Spleen (tissue), 11 donors: ENCODE measurements around the gene HYAL2. TPM values are rescaled to one million over a fixed set of nuclear protein-coding genes. Genes with fewer than 3 reads are reported as not detected.

Experiments used
- DNase-seq: peaks from one replicate; pipeline ENCODE4 v3.0.0-alpha.2; 2020
- H3K27ac ChIP-seq, 8 donors: fragments of 200-600 bp; sonication (generic) in 7 of 8; 1 replicate in 4 of 8; 2 replicates in 4 of 8; pipeline versions ENCODE4 v1.5.0 to v1.8.0; 2016 to 2021; ENCODE audit warnings: inconsistent platforms in 4 of 8, mild to moderate bottlenecking in 4 of 8, moderate library complexity in 1 of 8
- H3K27me3 ChIP-seq, 7 donors: fragments of 200-600 bp; sonication (generic) in 6 of 7; replicated peaks in 1 of 7; 1 replicate in 4 of 7; 2 replicates in 3 of 7; pipeline versions ENCODE4 v1.5.0 to v1.8.0; 2016 to 2021; ENCODE audit warnings: inconsistent platforms in 3 of 7, mild to moderate bottlenecking in 1 of 7
- H3K36me3 ChIP-seq, 6 donors: fragments of 200-600 bp; sonication (generic) in 5 of 6; 1 replicate in 4 of 6; 2 replicates in 2 of 6; pipeline versions ENCODE4 v1.5.0 to v1.8.0; 2016 to 2021; ENCODE audit warnings: inconsistent platforms in 2 of 6
- H3K4me1 ChIP-seq, 6 donors: fragments of 200-600 bp; sonication (generic) in 5 of 6; 1 replicate in 3 of 6; 2 replicates in 3 of 6; pipeline versions ENCODE4 v1.5.0 to v1.8.0; 2016 to 2021; ENCODE audit warnings: inconsistent platforms in 3 of 6
- H3K4me3 ChIP-seq, 8 donors: fragments of 200-600 bp; sonication (generic) in 7 of 8; 1 replicate in 4 of 8; 2 replicates in 4 of 8; pipeline versions ENCODE4 v1.5.0 to v1.8.0; 2016 to 2021; ENCODE audit warnings: inconsistent platforms in 4 of 8, mild to moderate bottlenecking in 4 of 8, moderate library complexity in 2 of 8
- H3K9me3 ChIP-seq, 8 donors: fragments of 200-600 bp; sonication (generic) in 7 of 8; 1 replicate in 4 of 8; 2 replicates in 4 of 8; pipeline versions ENCODE4 v1.5.0 to v1.8.0; 2016 to 2021; ENCODE audit warnings: inconsistent platforms in 4 of 8
- POLR2A ChIP-seq, 3 donors: fragments of 450-650 bp; IDR thresholded peaks; one replicate each; pipeline ENCODE4 v1.5.1; 2017; ENCODE audit warnings: antibody characterized with exemption in 3 of 3, mild to moderate bottlenecking in 1 of 3
- POLR2AphosphoS5 ChIP-seq, 3 donors: sonication (generic); formaldehyde crosslinking; IDR thresholded peaks; one replicate each; pipeline ENCODE4 v1.5.1; 2017; ENCODE audit warnings: antibody characterized with exemption in 3 of 3
- WGBS, 5 donors: extraction: QIAGEN DNeasy Blood & Tissue Kit in 3 of 5; methylation state at CpG; one replicate each; pipeline versions ENCODE4 v1.1.5 to v1.1.7; 2013 to 2018; 5-methylcytosine and 5-hydroxymethylcytosine counted together
- intact Hi-C: fragments of 100-400 bp; cut with DNase I; formaldehyde crosslinking; loops from one replicate; pipeline ENCODE4 v1.15.0; 2023; ENCODE audit warnings: low total_unique reads
- polyA plus RNA-seq, 3 donors: library from polyadenylated mRNA; stranded (reverse); fragments of 200-250 nt; gene quantifications; one replicate each; pipeline ENCODE4 v1.2.1, GENCODE V29; 2013
- total RNA-seq, 7 donors: library from RNA; depleted of rRNA in 3 of 7; stranded (reverse); fragments of >200 nt in 3 of 7; fragmentation: NEBNext Ultra II Directional in 4 of 7; extraction: Animal tissue kit (Norgen Biotek cat#: 25700) in 4 of 7; gene quantifications; one replicate each; pipeline versions ENCODE4 v1.1.0 to v1.2.1, GENCODE V29; 2016 to 2021
- TF ChIP-seq, protein P1 (sequence below), 11 experiments: fragments of 200-600 bp in 7 of 11; fragments of 450-650 bp in 4 of 11; sonication (generic) in 4 of 11; IDR thresholded peaks in 8 of 11; conservative IDR thresholded peaks in 3 of 11; 1 replicate in 7 of 11; 2 replicates in 4 of 11; pipeline versions ENCODE4 v1.4.0 to v1.8.0; 2016 to 2021; ENCODE audit warnings: antibody characterized with exemption in 11 of 11, inconsistent platforms in 4 of 11, mild to moderate bottlenecking in 1 of 11
- donor health status: healthy with polysubstance abuse.
- donor health status: DM: no; HTN: no; CAD: no; lungs with moderate emphysema.
- donor health status: DM: no; HTN: no; CAD: no.
- donor health status: Bipolar disorder and iron deficiency.
- donor health status: healthy.
- donor health status: DM: no; HTN: no; CAD: no.
- donor health status: DM: yes; HTN: yes; CAD: no.

HYAL2 gene
- total and polyA plus RNA-seq, 10 donors = 108 to 746 (median 322) TPM

DNA sequence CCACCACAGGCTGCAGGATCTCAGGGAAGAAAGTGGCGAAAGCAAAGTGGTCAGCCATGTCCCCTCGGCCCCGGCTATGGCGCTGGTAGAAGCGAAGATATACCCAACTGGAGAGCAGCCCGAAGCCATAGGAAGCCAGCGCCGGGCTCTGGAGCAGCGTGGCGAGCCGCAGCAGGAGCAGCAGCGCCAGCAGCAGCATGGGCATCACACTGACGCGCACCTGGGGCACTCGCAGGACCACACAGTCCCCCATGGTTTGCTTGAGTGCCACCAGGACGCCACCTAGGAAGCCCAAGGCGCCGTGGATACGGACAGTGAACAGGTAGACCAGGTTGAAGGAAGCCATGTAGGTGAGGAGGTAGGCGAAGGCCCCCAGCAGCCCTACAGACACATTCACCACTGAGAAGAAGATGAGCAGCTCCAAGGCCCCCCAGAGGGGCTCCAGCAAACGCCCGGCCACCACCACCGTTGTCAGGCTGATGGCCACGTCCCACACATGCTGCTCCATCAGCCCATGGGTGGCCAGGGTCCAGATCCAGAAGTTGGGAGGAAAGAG lies 35.9 kb upstream of the HYAL2 start:
- DNase-seq = peak; percentile 84
- intact Hi-C loops = no loop called here
- 59 to 71% (median 62%) methylated on average over 17 to 24 of the region's 24 CpGs for WGBS, 5 donors
- Histone ChIP-seq H3K27me3 (no peaks in the 10 kb centered on the region), H3K9me3 (no peaks in the 10 kb centered on the region), H3K4me1 (peaks cover 29 to 65% (median 51%) of the 10 kb centered on the region in 6 donors), H3K27ac (peak overlapping the region; percentile 70 to 93 (median 89)), H3K4me3 (peak overlapping the region; percentile 61 to 97 (median 86)), H3K36me3 (peaks cover 0 to 52% (median 31%) of the 10 kb centered on the region in 6 donors)
- TF ChIP-seq POLR2AphosphoS5 (IDR thresholded peaks at IDR 0.05) (no peak), POLR2A (IDR thresholded peaks at IDR 0.05) (no peak)
- TF ChIP-seq, protein P1, sequence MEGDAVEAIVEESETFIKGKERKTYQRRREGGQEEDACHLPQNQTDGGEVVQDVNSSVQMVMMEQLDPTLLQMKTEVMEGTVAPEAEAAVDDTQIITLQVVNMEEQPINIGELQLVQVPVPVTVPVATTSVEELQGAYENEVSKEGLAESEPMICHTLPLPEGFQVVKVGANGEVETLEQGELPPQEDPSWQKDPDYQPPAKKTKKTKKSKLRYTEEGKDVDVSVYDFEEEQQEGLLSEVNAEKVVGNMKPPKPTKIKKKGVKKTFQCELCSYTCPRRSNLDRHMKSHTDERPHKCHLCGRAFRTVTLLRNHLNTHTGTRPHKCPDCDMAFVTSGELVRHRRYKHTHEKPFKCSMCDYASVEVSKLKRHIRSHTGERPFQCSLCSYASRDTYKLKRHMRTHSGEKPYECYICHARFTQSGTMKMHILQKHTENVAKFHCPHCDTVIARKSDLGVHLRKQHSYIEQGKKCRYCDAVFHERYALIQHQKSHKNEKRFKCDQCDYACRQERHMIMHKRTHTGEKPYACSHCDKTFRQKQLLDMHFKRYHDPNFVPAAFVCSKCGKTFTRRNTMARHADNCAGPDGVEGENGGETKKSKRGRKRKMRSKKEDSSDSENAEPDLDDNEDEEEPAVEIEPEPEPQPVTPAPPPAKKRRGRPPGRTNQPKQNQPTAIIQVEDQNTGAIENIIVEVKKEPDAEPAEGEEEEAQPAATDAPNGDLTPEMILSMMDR (IDR thresholded peaks at IDR 0.05 in 8 of 11, conservative IDR thresholded peaks at IDR 0.05 in 3 of 11) = no peak

DNA sequence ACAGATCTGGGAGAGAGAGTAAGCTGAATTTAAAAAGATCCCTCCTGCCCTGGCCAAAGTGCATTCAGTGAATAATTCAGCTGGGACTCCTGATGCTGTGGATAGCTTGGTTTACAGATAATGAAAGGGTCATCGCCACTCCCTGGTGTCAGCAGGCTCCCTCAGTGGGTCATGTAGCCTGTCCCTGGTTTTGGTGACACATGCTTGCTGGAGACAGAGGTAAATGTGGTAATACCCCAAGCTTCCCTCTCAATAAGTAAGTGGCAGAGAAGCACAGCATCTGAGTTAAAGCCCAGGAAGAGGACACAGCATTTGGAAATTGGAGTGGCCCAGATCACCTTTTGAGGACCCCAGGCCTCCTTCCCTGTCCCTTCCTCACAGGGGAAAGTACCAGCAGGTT lies 34.9 kb upstream of the HYAL2 start:
- H3K27ac ChIP-seq = peak overlapping the region in 5 of 8 donors; percentile 15 to 92 (median 90)
- H3K27me3 ChIP-seq = no peaks in the 10 kb centered on the region
- TF ChIP-seq POLR2A (IDR thresholded peaks at IDR 0.05) (no peak), POLR2AphosphoS5 (IDR thresholded peaks at IDR 0.05) (no peak)
- TF ChIP-seq, protein P1 (IDR thresholded peaks at IDR 0.05 in 8 of 11, conservative IDR thresholded peaks at IDR 0.05 in 3 of 11) = no peak
- H3K36me3 ChIP-seq = peaks cover 0 to 62% (median 38%) of the 10 kb centered on the region in 6 donors
- H3K4me1 ChIP-seq = peaks cover 29 to 74% (median 57%) of the 10 kb centered on the region in 6 donors
- DNase-seq = no peak
- H3K9me3 ChIP-seq = no peaks in the 10 kb centered on the region
- intact Hi-C loops = no loop called here
- peak overlapping the region; percentile 61 to 97 (median 86) for H3K4me3 ChIP-seq
- WGBS, 5 donors = 60 to 94% (median 73%) methylated on average over 1 of the region's 1 CpG

DNA sequence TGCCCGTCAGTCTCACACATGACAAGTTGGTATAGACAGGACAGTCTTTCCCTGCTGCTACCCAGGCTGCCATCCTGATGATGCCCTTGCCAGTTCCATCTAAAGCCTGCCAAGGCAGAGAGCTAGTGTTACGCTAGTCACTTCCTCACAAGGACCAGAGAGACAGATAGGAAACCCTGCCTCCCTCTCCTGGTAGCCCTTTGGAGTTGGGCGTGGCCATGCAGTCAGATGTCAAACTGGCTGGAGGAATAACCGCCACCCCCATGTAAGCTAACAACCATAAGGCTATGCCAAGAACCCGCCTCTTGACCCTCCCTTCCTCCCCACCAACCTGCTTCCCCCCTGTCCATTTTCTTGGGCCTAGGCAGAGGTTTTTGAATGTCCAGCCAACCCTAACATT lies 34.0 kb upstream of the HYAL2 start:
- TF ChIP-seq, protein P1 (IDR thresholded peaks at IDR 0.05 in 8 of 11, conservative IDR thresholded peaks at IDR 0.05 in 3 of 11) = no peak
- TF ChIP-seq POLR2AphosphoS5 (IDR thresholded peaks at IDR 0.05) (no peak), POLR2A (IDR thresholded peaks at IDR 0.05) (no peak)
- Histone ChIP-seq H3K4me3 (peak overlapping the region in 6 of 8 donors; percentile 2 to 97 (median 83)), H3K36me3 (peaks cover 0 to 71% (median 40%) of the 10 kb centered on the region in 6 donors), H3K27me3 (no peaks in the 10 kb centered on the region), H3K9me3 (no peaks in the 10 kb centered on the region), H3K27ac (peak overlapping the region in 5 of 8 donors; percentile 4 to 92 (median 90)), H3K4me1 (peaks cover 34 to 84% (median 64%) of the 10 kb centered on the region in 6 donors)
- intact Hi-C loops = no loop called here
- DNase-seq = no peak
- WGBS, 5 donors = 51 to 75% (median 57%) methylated on average over 4 to 5 of the region's 5 CpGs

DNA sequence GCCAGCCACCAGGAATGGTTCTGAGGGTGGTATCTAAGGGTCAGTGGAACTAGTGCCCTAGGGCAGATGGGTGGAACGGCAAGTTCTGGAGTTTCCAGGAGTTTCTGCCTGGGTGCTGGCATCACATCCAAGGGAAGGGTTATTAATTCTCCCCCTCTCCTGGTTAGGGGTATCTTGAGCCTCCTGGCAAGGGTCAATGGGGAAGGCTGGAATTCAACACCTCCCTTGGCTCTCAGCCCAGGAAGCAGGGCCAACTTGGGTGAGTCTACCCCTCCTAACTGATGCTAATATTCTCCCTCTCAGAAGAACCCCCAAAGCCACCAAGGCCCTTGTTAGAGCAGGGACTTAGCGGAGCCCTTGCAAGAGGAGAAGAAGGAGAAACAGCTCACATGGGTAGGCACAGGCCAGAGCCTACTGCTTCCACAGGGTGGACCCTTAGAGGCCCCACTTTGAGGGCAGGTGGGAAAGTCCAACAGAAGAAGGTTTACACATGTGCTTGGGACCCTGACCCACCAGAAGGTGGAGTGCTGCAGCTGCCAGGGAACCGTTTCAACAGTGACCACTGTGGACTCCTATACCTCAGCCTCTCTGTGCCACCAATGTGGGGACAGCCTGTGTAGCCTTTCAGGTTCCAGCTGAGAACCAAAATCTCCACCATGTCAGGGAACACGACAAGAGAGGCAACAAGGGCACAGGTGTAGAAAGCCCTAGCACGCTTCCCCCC lies 33.4 kb upstream of the HYAL2 start:
- Histone ChIP-seq H3K9me3 (no peaks in the 10 kb centered on the region), H3K27ac (peak overlapping the region in 5 of 8 donors; percentile 4 to 92 (median 90)), H3K36me3 (peaks cover 0 to 72% (median 40%) of the 10 kb centered on the region in 6 donors), H3K27me3 (no peaks in the 10 kb centered on the region), H3K4me3 (peak overlapping the region in 5 of 8 donors; percentile 2 to 97 (median 83)), H3K4me1 (peaks cover 39 to 89% (median 70%) of the 10 kb centered on the region in 6 donors)
- no peak for DNase-seq
- TF ChIP-seq POLR2A (IDR thresholded peaks at IDR 0.05) (no peak), POLR2AphosphoS5 (IDR thresholded peaks at IDR 0.05) (no peak)
- WGBS, 5 donors = 65 to 77% (median 72%) methylated on average over 5 of the region's 5 CpGs
- intact Hi-C loops = no loop called here
